Measurements from ENCODE around the gene SRSF7.

SRSF7 gene

DNA sequence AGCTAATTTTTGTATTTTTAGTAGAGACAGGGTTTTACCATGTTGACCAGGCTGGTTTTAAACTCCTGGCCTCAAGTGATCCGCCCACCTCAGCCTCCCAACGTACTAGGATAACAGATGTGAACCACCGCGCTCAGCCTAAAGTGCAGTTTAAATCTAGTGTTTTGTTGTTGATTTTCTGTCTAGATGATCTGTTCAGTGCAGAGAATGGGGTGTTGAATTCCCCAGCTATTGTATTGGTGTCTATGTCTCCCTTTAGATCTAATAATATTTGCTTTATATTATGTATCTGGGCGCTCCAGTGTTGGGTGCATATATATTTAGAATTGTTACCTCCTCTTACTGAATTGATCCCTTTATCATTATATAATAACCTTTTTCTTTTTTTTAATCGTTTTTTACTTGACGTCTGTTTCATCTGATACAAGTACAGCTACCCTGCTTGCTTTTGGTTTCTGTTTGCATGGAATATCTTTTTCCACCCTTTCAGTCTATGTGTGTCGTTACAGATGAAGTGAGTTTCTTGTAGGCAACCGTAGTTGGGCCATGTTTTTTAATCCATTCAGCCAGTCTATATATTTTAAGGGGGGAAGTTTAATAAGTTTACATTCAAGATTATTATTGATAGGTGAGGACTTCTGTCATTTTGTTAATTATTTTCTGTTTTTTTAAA lies 50.9 kb downstream of the SRSF7 start:
- DNase-seq: no peak

DNA sequence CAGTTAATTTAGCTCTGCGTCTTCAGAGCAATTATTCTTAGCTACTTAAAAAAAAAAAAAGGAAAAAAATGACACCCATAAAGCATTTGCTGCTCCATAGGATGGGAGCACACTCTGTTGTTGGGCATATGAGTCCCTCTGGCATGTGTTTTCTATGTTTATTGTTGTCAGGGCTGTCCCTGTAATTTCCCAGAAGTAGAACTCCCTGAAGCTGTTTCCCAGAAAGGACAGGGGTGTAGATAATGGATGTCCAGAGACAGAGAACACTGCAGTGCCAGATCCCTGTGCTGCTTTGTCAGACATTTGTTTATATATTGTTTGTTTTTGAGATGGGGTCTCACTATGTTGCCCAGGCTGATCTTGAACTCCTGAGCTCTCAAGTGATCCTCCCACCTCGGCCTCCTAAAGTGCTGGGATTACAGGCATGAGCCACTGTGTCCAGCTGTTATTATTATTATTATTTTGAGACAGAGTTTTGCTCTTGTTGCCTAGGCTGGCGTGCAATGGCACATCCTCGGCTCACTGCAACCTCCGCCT lies 52.6 kb downstream of the SRSF7 start:
- DNase-seq: no peak

DNA sequence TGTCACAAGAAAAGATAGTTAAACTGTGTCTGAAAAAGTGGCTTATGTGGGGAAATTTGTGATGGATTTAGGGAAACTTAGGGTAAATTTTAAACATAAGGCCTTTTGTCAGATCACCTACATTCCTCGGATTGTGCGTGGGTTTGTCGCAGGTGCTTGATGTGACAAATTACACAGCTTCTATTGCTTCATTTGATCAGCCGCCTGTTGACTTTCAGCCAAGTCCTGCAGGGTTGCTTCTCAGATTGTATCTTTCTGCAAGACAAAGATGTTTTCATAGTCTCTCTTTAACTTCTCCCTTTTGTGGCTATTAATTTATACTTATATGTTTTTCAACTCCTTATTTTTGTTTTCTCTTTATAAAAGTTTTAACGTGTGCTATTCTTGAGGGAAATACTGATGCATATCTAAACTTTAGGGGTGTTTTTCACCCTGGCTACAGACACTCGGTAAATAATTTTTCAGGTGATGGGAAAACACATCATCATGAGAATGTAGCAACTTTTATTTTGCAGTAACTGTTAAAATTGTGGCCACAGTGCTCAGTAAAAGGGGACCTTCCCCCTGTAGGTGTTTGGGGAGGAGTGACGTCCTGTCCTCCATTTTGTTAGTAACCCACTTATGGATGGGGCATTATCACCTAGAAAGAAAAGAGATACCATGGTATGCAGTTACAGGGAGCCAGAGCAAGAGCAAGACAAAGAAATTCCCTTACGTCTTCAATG lies 53.9 kb downstream of the SRSF7 start:
- DNase-seq: no peak

Measured in NCI-H2227 treated with DMSO at 0.1 percent for 48 hours (cell line).